GM23338 (cell line): Measurements from ENCODE around the gene SLC2A11. TPM values are rescaled to one million over a fixed set of nuclear protein-coding genes. Genes with fewer than 3 reads are reported as not detected.

Source experiments
- ATAC-seq: fragments of 200-7000 bp; cut with Tn5 transposase; 3 replicates; pipeline ENCODE4 v1.9.1; 2020
- DNase-seq: peaks from one replicate; pipeline ENCODE4 v3.0.0-alpha.2; 2015; ENCODE audit warnings: low spot score
- H2AFZ ChIP-seq: fragments of 200-600 bp; sonication (generic); 2 replicates; pipeline ENCODE4 v1.8.0; 2016; ENCODE audit warnings: antibody characterized with exemption, mild to moderate bottlenecking, moderate library complexity
- H3F3A ChIP-seq: fragments of 200-600 bp; sonication (generic); replicated peaks from 2 replicates; pipeline ENCODE4 v1.8.0; 2017; ENCODE audit warnings: antibody characterized with exemption, mixed run types, low read depth
- H3K27ac ChIP-seq: fragments of 200-600 bp; sonication (generic); 2 replicates; pipeline ENCODE4 v1.6.1; 2016; ENCODE audit warnings: low read depth
- H3K27me3 ChIP-seq: fragments of 200-600 bp; sonication (generic); 2 replicates; pipeline ENCODE4 v1.8.0; 2016; ENCODE audit warnings: mild to moderate bottlenecking, mixed run types, moderate library complexity; ENCODE audit not compliant: insufficient read depth
- H3K36me3 ChIP-seq: fragments of 200-600 bp; sonication (generic); 2 replicates; pipeline ENCODE4 v1.8.0; 2016; ENCODE audit warnings: mild to moderate bottlenecking; ENCODE audit not compliant: insufficient read depth
- H3K4me1 ChIP-seq: fragments of 200-600 bp; sonication (generic); 2 replicates; pipeline ENCODE4 v1.8.0; 2016; ENCODE audit warnings: mild to moderate bottlenecking, moderate library complexity; ENCODE audit not compliant: insufficient read depth
- H3K4me2 ChIP-seq: fragments of 200-600 bp; sonication (generic); 2 replicates; pipeline ENCODE4 v1.7.1; 2017; ENCODE audit warnings: mixed run types
- H3K4me3 ChIP-seq: fragments of 200-600 bp; sonication (generic); 2 replicates; pipeline ENCODE4 v1.6.1; 2016; ENCODE audit warnings: mixed run types
- H3K79me2 ChIP-seq: fragments of 200-600 bp; sonication (generic); replicated peaks from 2 replicates; pipeline ENCODE4 v1.8.0; 2017; ENCODE audit warnings: mild to moderate bottlenecking; ENCODE audit not compliant: insufficient read depth
- H3K9me2 ChIP-seq: fragments of 200-600 bp; sonication (generic); 2 replicates; pipeline ENCODE4 v1.8.0; 2017; ENCODE audit not compliant: insufficient read depth
- H4K20me1 ChIP-seq: fragments of 200-600 bp; sonication (generic); replicated peaks from 2 replicates; pipeline ENCODE4 v1.8.0; 2017; ENCODE audit warnings: mild to moderate bottlenecking; ENCODE audit not compliant: insufficient read depth
- H3K27ac Mint-ChIP-seq: 2 replicates; pipeline ENCODE4 v1.8.0; 2020; ENCODE audit warnings: inconsistent platforms, mild to moderate bottlenecking, moderate library complexity, mixed read lengths
- H3K27me3 Mint-ChIP-seq: 3 replicates; pipeline ENCODE4 v1.8.0; 2022; ENCODE audit warnings: low read depth, mild to moderate bottlenecking, moderate library complexity, mixed read lengths, inconsistent platforms; ENCODE audit not compliant: insufficient read depth, poor library complexity
- H3K36me3 Mint-ChIP-seq: 3 replicates; pipeline ENCODE4 v1.8.0; 2021; ENCODE audit warnings: low read depth, mild to moderate bottlenecking, inconsistent platforms, moderate library complexity, mixed read lengths
- H3K4me1 Mint-ChIP-seq: 3 replicates; pipeline ENCODE4 v1.8.0; 2020; ENCODE audit warnings: mild to moderate bottlenecking, inconsistent platforms, mixed read lengths
- H3K4me3 Mint-ChIP-seq: 3 replicates; pipeline ENCODE4 v1.8.0; 2021; ENCODE audit warnings: moderate library complexity, mild to moderate bottlenecking, inconsistent platforms, mixed read lengths
- H3K9me3 Mint-ChIP-seq: 3 replicates; pipeline ENCODE4 v1.8.0; 2020; ENCODE audit warnings: moderate library complexity, mild to moderate bottlenecking, inconsistent platforms, mixed read lengths
- CREB1 ChIP-seq: fragments of 250-450 bp; sonication (Bioruptor Pico); IDR thresholded peaks from 2 replicates; pipeline ENCODE4 v1.5.0; 2020; ENCODE audit warnings: low read depth, mild to moderate bottlenecking, moderate library complexity
- CTCF ChIP-seq, 2 experiments: fragments of 200-600 bp in 1 of 2; sonication (generic) in 1 of 2; conservative IDR thresholded peaks; 2 replicates each; pipeline versions ENCODE4 v1.5.1 to v1.6.1; 2016 to 2017; ENCODE audit warnings: antibody characterized with exemption in 2 of 2, low read depth in 2 of 2, mild to moderate bottlenecking in 2 of 2, moderate library complexity in 1 of 2
- ETS1 ChIP-seq: IDR thresholded peaks from 2 replicates; pipeline ENCODE4 v1.6.1; 2016; ENCODE audit warnings: antibody characterized with exemption
- EZH2 ChIP-seq: fragments of 200-600 bp; sonication (generic); IDR thresholded peaks from one replicate; pipeline ENCODE4 v1.8.0; 2017; ENCODE audit warnings: antibody characterized with exemption, mild to moderate bottlenecking, low read depth; ENCODE audit not compliant: unreplicated experiment
- EZH2phosphoT487 ChIP-seq: fragments of 200-600 bp; sonication (generic); IDR thresholded peaks from one replicate; pipeline ENCODE4 v1.8.1; 2018; ENCODE audit warnings: antibody characterized with exemption; ENCODE audit not compliant: unreplicated experiment
- JUNB ChIP-seq: IDR thresholded peaks from one replicate; pipeline ENCODE4 v1.6.1; 2016; ENCODE audit warnings: antibody characterized with exemption; ENCODE audit not compliant: unreplicated experiment
- NANOG ChIP-seq: IDR thresholded peaks from 2 replicates; pipeline ENCODE4 v1.6.1; 2016; ENCODE audit warnings: antibody characterized with exemption, borderline replicate concordance
- POLR2AphosphoS5 ChIP-seq: IDR thresholded peaks from 2 replicates; pipeline ENCODE4 v1.6.1; 2016; ENCODE audit warnings: antibody characterized with exemption, low read depth
- REST ChIP-seq: IDR thresholded peaks from one replicate; pipeline ENCODE4 v1.6.1; 2018; ENCODE audit warnings: antibody characterized with exemption; ENCODE audit not compliant: unreplicated experiment
- STAT1 ChIP-seq: IDR thresholded peaks from one replicate; pipeline ENCODE4 v1.6.1; 2016; ENCODE audit warnings: antibody characterized with exemption; ENCODE audit not compliant: unreplicated experiment
- ZNF114 ChIP-seq: fragments of 250-450 bp; sonication (Bioruptor Pico); IDR thresholded peaks from 2 replicates; pipeline ENCODE4 v1.5.0; 2020; ENCODE audit warnings: mild to moderate bottlenecking, moderate library complexity
- ZNF331 ChIP-seq: fragments of 250-450 bp; sonication (Bioruptor Pico); IDR thresholded peaks from 2 replicates; pipeline ENCODE4 v1.5.0; 2020; ENCODE audit warnings: low read depth, mild to moderate bottlenecking, moderate library complexity
- ZNF462 ChIP-seq: fragments of 250-450 bp; sonication (Bioruptor Pico); IDR thresholded peaks from 2 replicates; pipeline ENCODE4 v1.5.0; 2020; ENCODE audit warnings: mild to moderate bottlenecking, moderate library complexity
- polyA plus RNA-seq: library from polyadenylated mRNA; unstranded; fragments of >200 nt; fragmentation: Nextera tagmentation; extraction: Ambion mirVana; gene quantifications from 2 replicates; pipeline ENCODE4 v1.2.1, GENCODE V29; 2016
- total RNA-seq: library from RNA; depleted of rRNA; stranded (reverse); fragments of >200 nt; shearing (Covaris generic); gene quantifications from 2 replicates; pipeline ENCODE4 v1.2.3, GENCODE V29; 2014

The SLC2A11 gene
- total and polyA plus RNA-seq, 2 experiments from 2014 or later, result 7.1 to 21.8 TPM

GRCh38 chr22:23911318-23911980, 53.8 kb downstream of the SLC2A11 start:
- Histone ChIP-seq H4K20me1 (no peaks in the 10 kb centered on the region), H3K4me1 (peaks cover 37% of the 10 kb centered on the region), H3K27me3 (no peaks in the 10 kb centered on the region), H3K79me2 (no peaks in the 10 kb centered on the region), H3F3A (peaks cover 12% of the 10 kb centered on the region; the same call in 1 of the 2 replicates), H2AFZ (no peak overlapping the region), H3K4me3 (no peak overlapping the region), H3K36me3 (no peaks in the 10 kb centered on the region; the same call in 1 of the 2 replicates), H3K9me2 (peaks cover 4% of the 10 kb centered on the region; the same call in 1 of the 2 replicates), H3K27ac (no peak overlapping the region), H3K4me2 (no peak overlapping the region)
- Mint-ChIP-seq H3K4me1 (peaks cover 38% of the 10 kb centered on the region), H3K27me3 (peaks cover 11% of the 10 kb centered on the region), H3K9me3 (peaks cover 23% of the 10 kb centered on the region), H3K4me3 (no peak overlapping the region), H3K36me3 (peaks cover 7% of the 10 kb centered on the region; the same call in 2 of the 3 replicates), H3K27ac (no peak overlapping the region)
- DNase-seq (no peak), ATAC-seq (no peak)
- TF ChIP-seq STAT1 (no peak), ZNF331 (CRISPR knock-in tag) (no peak), REST (no peak), POLR2AphosphoS5 (no peak), ZNF114 (CRISPR knock-in tag) (no peak), EZH2phosphoT487 (no peak), CTCF (conservative IDR thresholded peaks at IDR 0.05; ENCODE audit: low read depth in 2 of 2) (no peak), JUNB (no peak), ETS1 (no peak), EZH2 (no peak), NANOG (no peak), CREB1 (CRISPR knock-in tag) (no peak), ZNF462 (CRISPR knock-in tag) (no peak)
